ENCODE data around the gene SYNE2.

SYNE2 gene

GRCh38 chr14:64235652-64236640 is 383.1 kb downstream of the SYNE2 start:
- DNase-seq: peak in 1 of 51 donors; percentile 4

DNA sequence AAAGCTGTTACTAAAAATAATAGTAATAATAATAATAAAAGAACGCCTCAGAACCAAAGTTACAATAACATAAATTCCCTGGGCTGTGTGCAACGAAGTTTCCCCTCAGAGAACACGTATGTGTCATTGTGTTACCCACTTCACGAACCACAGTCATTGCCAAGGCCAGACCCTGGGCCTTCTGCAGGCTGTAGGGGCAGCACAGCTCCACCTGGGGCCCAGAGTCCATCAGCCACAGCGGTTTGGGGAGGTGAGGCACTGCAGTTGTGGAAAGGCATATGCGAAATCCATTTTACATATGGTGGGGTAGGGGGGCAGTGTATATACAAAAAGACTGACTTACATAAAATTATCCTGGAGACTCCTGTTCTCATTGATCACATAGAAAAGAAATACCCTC is 385.2 kb downstream of the SYNE2 start:
- DNase-seq: no peak

- DNase-seq: no peak
These were observed 385.8 kb downstream of the SYNE2 start for GRCh38 chr14:64238631-64239030.

GRCh38 chr14:64244279-64244678 is 391.5 kb downstream of the SYNE2 start:
- peak in 6 of 51 donors; percentile 3 to 24 (median 7) for DNase-seq

DNA sequence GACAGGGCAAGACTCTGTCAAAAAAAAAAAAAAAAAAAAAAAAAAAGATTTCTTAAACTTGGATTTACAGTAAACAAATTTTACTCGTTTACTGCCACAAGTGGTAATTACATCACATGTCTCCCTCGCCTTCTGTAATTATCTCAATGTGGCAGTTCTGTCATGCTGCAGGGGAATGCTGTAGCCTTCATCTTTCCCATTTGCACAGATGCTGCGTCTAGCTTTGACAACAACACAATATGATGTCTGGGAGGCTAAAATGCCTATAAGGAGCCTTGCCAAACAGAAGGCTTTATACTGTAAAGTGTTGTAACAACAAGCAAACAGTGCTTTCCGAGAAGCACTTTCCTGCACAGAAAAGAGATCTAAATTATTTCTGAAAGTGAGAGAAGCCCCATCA is 392.7 kb downstream of the SYNE2 start:
- DNase-seq: no peak

GRCh38 chr14:64246688-64247087 is 393.9 kb downstream of the SYNE2 start:
- no peak for DNase-seq

DNA sequence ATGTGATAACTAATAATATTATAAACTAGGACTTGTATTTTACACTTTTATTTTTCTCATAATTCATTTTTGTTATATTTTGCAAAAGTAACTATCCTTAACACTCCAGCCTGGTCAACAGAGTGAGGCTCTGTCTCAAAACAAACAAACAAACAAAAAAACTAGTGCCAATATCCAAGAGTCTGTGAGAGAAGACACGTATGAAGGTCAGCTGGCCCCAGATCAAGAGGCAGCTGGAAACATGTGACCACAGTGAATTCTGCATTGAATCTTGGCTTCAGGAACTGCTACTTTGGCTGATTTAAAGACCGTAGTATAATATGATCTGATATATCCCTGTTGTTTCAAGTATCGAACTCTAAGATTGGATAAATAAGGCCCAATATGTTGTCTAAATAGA is 394.4 kb downstream of the SYNE2 start:
- no peak for DNase-seq

GRCh38 chr14:64248689-64249088 is 395.9 kb downstream of the SYNE2 start:
- DNase-seq: no peak

DNA sequence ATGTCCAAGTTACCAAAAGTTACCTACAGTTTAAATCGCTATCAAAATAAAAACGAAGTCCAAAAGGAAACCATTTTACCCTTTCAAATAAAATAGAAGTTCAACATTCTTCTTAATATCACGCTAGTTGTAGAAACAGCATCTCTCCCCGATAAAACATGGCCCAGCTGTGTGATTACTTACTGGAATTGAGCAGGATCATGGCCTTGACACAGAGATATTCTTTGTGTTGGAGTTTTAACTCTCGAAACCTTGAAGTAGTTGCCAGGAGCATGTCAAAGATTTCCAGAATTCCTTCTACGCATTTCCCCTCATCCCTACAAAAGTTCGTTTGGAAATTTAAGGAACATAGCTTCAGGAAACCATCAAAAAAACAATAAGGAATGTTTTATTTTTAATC is 396.6 kb downstream of the SYNE2 start:
- no peak for DNase-seq

DNA sequence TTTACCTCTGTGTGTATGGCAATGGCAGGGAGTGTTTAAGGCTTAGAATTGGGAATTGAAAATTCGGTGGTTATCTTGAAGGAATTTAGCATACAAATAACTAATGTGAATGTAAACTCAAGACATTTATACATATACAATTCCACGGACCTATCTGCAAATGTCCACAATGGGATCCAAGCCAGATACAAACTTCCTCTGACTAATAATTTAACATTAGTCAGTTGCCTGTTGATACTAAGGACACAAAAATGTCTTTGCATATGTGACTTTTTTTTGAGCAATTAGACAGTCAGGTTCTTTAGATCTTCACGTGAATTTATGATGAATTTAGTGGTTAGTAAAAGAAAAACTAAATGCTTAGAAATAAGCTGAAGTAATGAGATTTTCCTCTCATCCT is 400.9 kb downstream of the SYNE2 start:
- no peak for DNase-seq

- no peak for DNase-seq
These were observed 403.0 kb downstream of the SYNE2 start for GRCh38 chr14:64255756-64256155.

GRCh38 chr14:64260418-64260817 is 407.6 kb downstream of the SYNE2 start:
- DNase-seq: no peak

DNA sequence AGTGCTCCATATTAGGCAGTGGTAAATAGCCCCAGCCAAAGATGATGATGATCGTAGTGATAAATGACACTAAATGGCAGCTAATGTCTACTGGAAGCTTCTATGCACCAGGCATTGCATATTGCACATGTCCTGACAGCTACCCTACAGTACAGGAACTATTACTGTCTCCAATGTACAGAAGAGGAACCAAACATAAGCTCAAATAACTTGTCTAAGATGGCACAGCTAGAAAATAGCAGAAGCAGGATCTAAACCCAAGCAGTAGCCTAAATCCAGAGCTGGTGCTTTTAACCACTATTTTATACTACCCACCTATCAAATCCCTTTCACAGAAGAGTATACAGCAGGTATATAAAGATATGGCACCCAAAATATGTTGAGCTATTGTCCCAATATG is 412.4 kb downstream of the SYNE2 start:
- no peak for DNase-seq

DNA sequence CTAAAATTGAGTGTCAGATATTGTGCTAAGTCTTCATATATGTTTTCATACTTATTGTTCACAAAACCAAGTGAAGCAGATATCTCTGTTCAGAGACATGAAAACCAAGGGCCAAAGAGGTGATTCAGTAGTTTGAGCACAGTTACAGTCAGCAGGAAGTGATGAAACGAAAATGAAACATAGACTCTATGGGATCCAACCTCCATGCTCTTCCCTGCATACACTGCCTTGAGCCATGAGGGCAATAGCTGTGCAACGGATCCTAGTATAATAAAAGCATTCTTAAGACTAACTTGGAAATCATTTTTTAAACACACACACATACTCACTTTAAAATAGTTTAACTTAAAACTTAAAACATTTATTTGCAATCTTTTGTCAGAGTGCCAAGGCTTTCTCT is 413.4 kb downstream of the SYNE2 start:
- no peak for DNase-seq

GRCh38 chr14:64272019-64272418 is 419.2 kb downstream of the SYNE2 start:
- no peak for DNase-seq
